HepG2 (cell line): ENCODE results near the gene SPINT4. TPM values are rescaled to one million over a fixed set of nuclear protein-coding genes. Genes with fewer than 3 reads are reported as not detected.

Experiments
- ATM ChIP-seq: fragments of 450-650 bp; IDR thresholded peaks from 2 replicates; pipeline ENCODE4 v1.7.1; 2017; ENCODE audit warnings: mild to moderate bottlenecking, borderline replicate concordance
- DZIP1 ChIP-seq: sonication (generic); formaldehyde crosslinking; IDR thresholded peaks from 2 replicates; pipeline ENCODE4 v1.5.0; 2020; ENCODE audit warnings: mild to moderate bottlenecking, missing genetic modification reagents
- FOXA1 ChIP-seq, 2 experiments: fragments of 450-650 bp in 1 of 2; sonication (generic) in 1 of 2; formaldehyde crosslinking in 1 of 2; IDR thresholded peaks; 2 replicates each; pipeline versions ENCODE4 v1.4.0 to v1.6.1; 2016 to 2020; ENCODE audit warnings: missing genetic modification reagents in 1 of 2
- FOXP1 ChIP-seq, 2 experiments: fragments of 450-650 bp in 1 of 2; IDR thresholded peaks; 2 replicates each; pipeline ENCODE4 v1.6.1; 2017 to 2018; ENCODE audit warnings: antibody characterized with exemption in 1 of 2
- GTF3A ChIP-seq: sonication (generic); formaldehyde crosslinking; conservative IDR thresholded peaks from 2 replicates; pipeline ENCODE4 v1.4.0; 2020; ENCODE audit warnings: mild to moderate bottlenecking, missing genetic modification reagents
- GZF1 ChIP-seq: sonication (generic); formaldehyde crosslinking; IDR thresholded peaks from 2 replicates; pipeline ENCODE4 v1.5.1; 2020; ENCODE audit warnings: mild to moderate bottlenecking, missing genetic modification reagents
- HINFP ChIP-seq: sonication (generic); formaldehyde crosslinking; IDR thresholded peaks from 2 replicates; pipeline ENCODE4 v1.4.0; 2020; ENCODE audit warnings: low read depth, mild to moderate bottlenecking, missing genetic modification reagents
- IKZF1 ChIP-seq: fragments of 450-650 bp; IDR thresholded peaks from 2 replicates; pipeline ENCODE4 v1.7.1; 2016
- PHF20 ChIP-seq: sonication (generic); formaldehyde crosslinking; IDR thresholded peaks from 2 replicates; pipeline ENCODE4 v1.5.0; 2020; ENCODE audit warnings: mild to moderate bottlenecking, missing genetic modification reagents
- PRDM10 ChIP-seq: sonication (generic); formaldehyde crosslinking; IDR thresholded peaks from 2 replicates; pipeline ENCODE4 v1.4.0; 2020; ENCODE audit warnings: low read depth, missing genetic modification reagents
- SIX1 ChIP-seq: sonication (generic); formaldehyde crosslinking; IDR thresholded peaks from 2 replicates; pipeline ENCODE4 v1.4.0; 2020; ENCODE audit warnings: missing genetic modification reagents, borderline replicate concordance
- SMAD3 ChIP-seq: sonication (generic); formaldehyde crosslinking; IDR thresholded peaks from 2 replicates; pipeline ENCODE4 v1.4.0; 2020; ENCODE audit warnings: missing genetic modification reagents
- SNRNP70 ChIP-seq: fragments of 200-400 bp; formaldehyde crosslinking; IDR thresholded peaks from 2 replicates; pipeline ENCODE4 v1.6.1; 2017; ENCODE audit warnings: mild to moderate bottlenecking, low read depth, low read length, moderate library complexity
- TCF7 ChIP-seq: sonication (generic); IDR thresholded peaks from 2 replicates; pipeline ENCODE4 v1.6.1; 2016; ENCODE audit warnings: antibody characterized with exemption, low read depth
- ZIK1 ChIP-seq: sonication (generic); formaldehyde crosslinking; IDR thresholded peaks from 2 replicates; pipeline ENCODE4 v1.5.0; 2020; ENCODE audit warnings: mild to moderate bottlenecking, low read depth, missing genetic modification reagents, borderline replicate concordance
- ZNF367 ChIP-seq: sonication (generic); formaldehyde crosslinking; IDR thresholded peaks from 2 replicates; pipeline ENCODE4 v1.4.0; 2020; ENCODE audit warnings: missing genetic modification reagents, borderline replicate concordance
- ZNF678 ChIP-seq: sonication (generic); formaldehyde crosslinking; IDR thresholded peaks from 2 replicates; pipeline ENCODE4 v1.4.0; 2020; ENCODE audit warnings: mild to moderate bottlenecking, missing genetic modification reagents
- polyA plus RNA-seq, 8 experiments: library from polyadenylated mRNA; depleted of rRNA in 3 of 8; stranded (reverse) in 7 of 8; unstranded in 1 of 8; fragments of >200 nt; fragmentation: Illumina TruSeq in 4 of 8; extraction: Trizol in 4 of 8; gene quantifications; 2 replicates each; pipeline versions ENCODE4 v1.2.1 to v1.2.3, GENCODE V29; 2011 to 2016; ENCODE audit warnings: low read depth in 4 of 8, missing spikeins in 1 of 8, mixed read lengths in 1 of 8; ENCODE audit not compliant: insufficient read depth in 1 of 8
- total RNA-seq, 5 experiments: library from RNA; depleted of rRNA; stranded (reverse); fragments of >200 nt; fragmentation: Illumina TruSeq; extraction: Trizol; gene quantifications; 2 replicates each; pipeline ENCODE4 v1.2.3, GENCODE V29; 2016; ENCODE audit warnings: low read depth in 1 of 5
- TF ChIP-seq, protein P1 (sequence below), 2 experiments: fragments of 450-650 bp in 1 of 2; sonication (generic) in 1 of 2; formaldehyde crosslinking; IDR thresholded peaks; 2 replicates each; pipeline versions ENCODE4 v1.5.0 to v1.8.0; 2020 to 2022; ENCODE audit warnings: mild to moderate bottlenecking in 1 of 2, missing genetic modification reagents in 1 of 2
- TF ChIP-seq, protein P2 (sequence below): sonication (generic); formaldehyde crosslinking; IDR thresholded peaks from 2 replicates; pipeline ENCODE4 v1.8.0; 2022; ENCODE audit warnings: low read depth, missing genetic modification reagents

SPINT4 gene
- total and polyA plus RNA-seq, 2 of the 13 experiments (the other 11 are each of a cell fraction or from before 2014, with no cell fraction given): not detected

DNA sequence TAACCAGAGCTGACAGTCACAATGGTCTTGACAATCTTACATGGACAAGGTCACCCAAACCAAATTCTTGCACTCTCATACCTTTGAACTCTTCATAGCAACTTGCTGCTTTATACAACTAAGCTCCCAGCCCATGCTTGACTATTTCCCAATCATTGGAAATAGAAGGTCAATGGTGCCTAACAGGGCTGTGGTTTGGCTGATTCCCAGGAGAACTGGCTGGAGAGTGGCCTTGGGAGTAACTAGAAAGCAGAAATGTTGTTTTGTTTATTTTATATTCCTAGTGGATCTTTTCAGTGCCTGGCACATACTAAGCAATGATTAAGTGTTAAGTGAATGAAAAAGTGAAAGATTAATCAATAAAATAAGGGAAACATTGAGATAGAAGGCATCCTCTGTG lies 3.0 kb downstream of the SPINT4 start (continued):
- TF ChIP-seq TCF7 (peak; percentile 70), SMAD3 (CRISPR knock-in tag) (peak; percentile 81; the same call in 1 of the 2 replicates), PRDM10 (CRISPR knock-in tag) (no peak), FOXP1 (IDR thresholded peaks at IDR 0.05) (no peak), FOXP1 (CRISPR knock-in tag; IDR thresholded peaks at IDR 0.05) (peak; percentile 78), SNRNP70 (no peak), ZIK1 (no peak), FOXA1 (IDR thresholded peaks at IDR 0.05) (no peak), FOXA1 (CRISPR knock-in tag; IDR thresholded peaks at IDR 0.05) (peak; percentile 52), GZF1 (no peak), ATM (no peak), GTF3A (CRISPR knock-in tag) (no peak), HINFP (CRISPR knock-in tag) (no peak), SIX1 (CRISPR knock-in tag) (no peak), DZIP1 (no peak), ZNF367 (CRISPR knock-in tag) (no peak), IKZF1 (no peak), PHF20 (CRISPR knock-in tag) (no peak), ZNF678 (CRISPR knock-in tag) (no peak)
- TF ChIP-seq, protein P1, sequence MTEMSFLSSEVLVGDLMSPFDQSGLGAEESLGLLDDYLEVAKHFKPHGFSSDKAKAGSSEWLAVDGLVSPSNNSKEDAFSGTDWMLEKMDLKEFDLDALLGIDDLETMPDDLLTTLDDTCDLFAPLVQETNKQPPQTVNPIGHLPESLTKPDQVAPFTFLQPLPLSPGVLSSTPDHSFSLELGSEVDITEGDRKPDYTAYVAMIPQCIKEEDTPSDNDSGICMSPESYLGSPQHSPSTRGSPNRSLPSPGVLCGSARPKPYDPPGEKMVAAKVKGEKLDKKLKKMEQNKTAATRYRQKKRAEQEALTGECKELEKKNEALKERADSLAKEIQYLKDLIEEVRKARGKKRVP (CRISPR knock-in tag; IDR thresholded peaks at IDR 0.05): peak in 1 of 2 experiments; percentile 65; a peak in 2 of 4 replicates
- TF ChIP-seq, protein P2, sequence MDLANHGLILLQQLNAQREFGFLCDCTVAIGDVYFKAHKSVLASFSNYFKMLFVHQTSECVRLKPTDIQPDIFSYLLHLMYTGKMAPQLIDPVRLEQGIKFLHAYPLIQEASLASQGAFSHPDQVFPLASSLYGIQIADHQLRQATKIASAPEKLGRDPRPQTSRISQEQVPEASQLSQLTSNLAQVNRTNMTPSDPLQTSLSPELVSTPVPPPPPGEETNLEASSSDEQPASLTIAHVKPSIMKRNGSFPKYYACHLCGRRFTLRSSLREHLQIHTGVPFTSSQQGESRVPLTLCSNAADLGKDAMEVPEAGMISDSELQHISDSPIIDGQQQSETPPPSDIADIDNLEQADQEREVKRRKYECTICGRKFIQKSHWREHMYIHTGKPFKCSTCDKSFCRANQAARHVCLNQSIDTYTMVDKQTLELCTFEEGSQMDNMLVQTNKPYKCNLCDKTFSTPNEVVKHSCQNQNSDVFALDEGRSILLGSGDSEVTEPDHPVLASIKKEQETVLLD (CRISPR knock-in tag): no peak
